ENCODE measurements around the gene PURA. TPM values are rescaled to one million over a fixed set of nuclear protein-coding genes. Genes with fewer than 3 reads are reported as not detected.
A peak's percentile ranks its signal among the peaks of the same experiment; 100 is the strongest.

PURA gene
- total RNA-seq: 26.6 TPM
- long read RNA-seq, full-length matches to known transcripts: 18 of 49 reads
- long read RNA-seq, partial matches to known transcripts: 0 of 49 reads
- long read RNA-seq, other reads (novel, unspliced or antisense): 31 of 49 reads

DNA sequence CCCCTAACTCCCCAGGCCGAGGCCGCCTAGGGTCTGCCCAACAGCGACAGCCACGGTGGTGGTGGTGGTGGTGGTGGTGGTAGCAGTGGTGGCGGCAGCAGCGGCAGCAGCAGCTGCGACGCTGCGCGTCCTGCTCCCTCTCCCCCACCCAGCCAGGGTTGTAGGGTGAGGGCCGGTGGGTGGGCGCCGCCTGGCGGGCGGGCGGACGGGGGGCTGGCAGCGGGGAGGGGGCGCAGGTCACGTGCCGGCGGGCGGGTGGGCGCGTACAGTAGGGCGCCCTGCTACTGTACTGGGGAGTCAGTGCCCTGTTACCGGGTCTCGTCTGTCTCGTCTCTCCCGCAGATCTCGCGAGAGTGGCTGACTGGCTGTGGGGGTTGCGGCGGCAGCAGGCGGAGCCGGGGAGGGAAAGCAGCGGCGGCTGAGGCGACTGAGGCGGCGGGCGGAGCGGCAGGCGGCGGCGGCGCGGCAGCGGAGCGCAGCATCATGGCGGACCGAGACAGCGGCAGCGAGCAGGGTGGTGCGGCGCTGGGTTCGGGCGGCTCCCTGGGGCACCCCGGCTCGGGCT, at the start of gene PURA:
Gene PURA (plus strand): TSS at position 411 of the 565 bp plus-strand sequence. CDS start 73 bp downstream, at position 484.
- Histone ChIP-seq H3K27ac (replicated peaks) (peak within 1 kb of the TSS; percentile 95), H3K27me3 (ENCODE audit: low read depth) (no peaks in the 10 kb centered on the region), H3K9me3 (replicated peaks) (no peaks in the 10 kb centered on the region), H3K36me3 (no peaks in the 10 kb centered on the region), H3K4me3 (peak within 1 kb of the TSS; percentile 81), H3K4me1 (peaks cover 90% of the 10 kb centered on the region)
- TF ChIP-seq, protein P1, sequence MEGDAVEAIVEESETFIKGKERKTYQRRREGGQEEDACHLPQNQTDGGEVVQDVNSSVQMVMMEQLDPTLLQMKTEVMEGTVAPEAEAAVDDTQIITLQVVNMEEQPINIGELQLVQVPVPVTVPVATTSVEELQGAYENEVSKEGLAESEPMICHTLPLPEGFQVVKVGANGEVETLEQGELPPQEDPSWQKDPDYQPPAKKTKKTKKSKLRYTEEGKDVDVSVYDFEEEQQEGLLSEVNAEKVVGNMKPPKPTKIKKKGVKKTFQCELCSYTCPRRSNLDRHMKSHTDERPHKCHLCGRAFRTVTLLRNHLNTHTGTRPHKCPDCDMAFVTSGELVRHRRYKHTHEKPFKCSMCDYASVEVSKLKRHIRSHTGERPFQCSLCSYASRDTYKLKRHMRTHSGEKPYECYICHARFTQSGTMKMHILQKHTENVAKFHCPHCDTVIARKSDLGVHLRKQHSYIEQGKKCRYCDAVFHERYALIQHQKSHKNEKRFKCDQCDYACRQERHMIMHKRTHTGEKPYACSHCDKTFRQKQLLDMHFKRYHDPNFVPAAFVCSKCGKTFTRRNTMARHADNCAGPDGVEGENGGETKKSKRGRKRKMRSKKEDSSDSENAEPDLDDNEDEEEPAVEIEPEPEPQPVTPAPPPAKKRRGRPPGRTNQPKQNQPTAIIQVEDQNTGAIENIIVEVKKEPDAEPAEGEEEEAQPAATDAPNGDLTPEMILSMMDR (IDR thresholded peaks at IDR 0.05; ENCODE audit: borderline replicate concordance): no peak
- intact Hi-C loops (cut with micrococcal nuclease): no loop called here
- DNase-seq: peak; percentile 96

DNA sequence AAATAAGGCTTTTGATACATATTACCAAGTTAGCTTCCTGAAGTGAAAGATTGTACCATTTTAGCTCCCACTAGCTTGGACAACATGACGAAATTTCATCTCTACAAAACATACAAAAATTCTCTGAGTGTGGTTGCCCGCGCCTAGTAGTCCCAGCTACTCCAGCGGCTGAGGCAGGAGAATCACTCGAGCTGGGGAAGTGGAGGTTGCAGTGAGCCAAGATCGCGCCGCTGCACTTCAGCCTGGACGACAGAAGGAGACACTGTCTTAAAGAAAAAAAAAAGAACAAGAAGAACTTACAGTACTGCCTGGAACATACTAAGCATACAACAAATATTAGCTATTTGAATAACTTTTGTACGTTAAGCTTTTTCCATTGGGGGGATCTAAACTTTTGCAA, 41.1 kb upstream of the PURA start:
- H3K4me1 ChIP-seq: no peaks in the 10 kb centered on the region
- H3K36me3 ChIP-seq: no peaks in the 10 kb centered on the region
- TF ChIP-seq, protein P1 (IDR thresholded peaks at IDR 0.05; ENCODE audit: borderline replicate concordance): no peak
- H3K9me3 ChIP-seq (replicated peaks): no peaks in the 10 kb centered on the region
- no peaks in the 10 kb centered on the region for H3K27me3 ChIP-seq (ENCODE audit: low read depth)
- H3K4me3 ChIP-seq: no peak overlapping the region
- H3K27ac ChIP-seq (replicated peaks): no peak overlapping the region
- intact Hi-C loops (cut with micrococcal nuclease): loop anchor here (2.0 to 5.0 kb wide), 2 partner anchors 69 to 84 kb away; no protein-coding TSS in a partner anchor
- no peak for DNase-seq

DNA sequence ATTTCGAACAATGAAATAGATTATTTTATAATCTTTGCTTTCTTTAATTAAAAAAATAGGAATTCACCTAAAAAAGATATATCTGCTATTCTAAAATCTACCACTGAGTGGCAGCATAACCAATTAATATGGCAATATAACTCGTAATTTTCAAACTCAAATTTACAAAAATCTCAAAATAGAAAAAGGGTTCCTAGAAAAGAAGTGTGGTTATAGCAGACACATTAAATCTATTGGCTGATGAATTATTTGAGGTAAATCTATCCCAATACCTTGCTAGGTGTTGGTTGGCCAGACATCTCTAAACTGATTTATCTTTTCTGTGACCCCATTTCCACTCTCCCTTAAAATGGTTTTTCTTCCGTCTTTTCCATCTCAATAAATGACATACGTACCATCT, 40.6 kb upstream of the PURA start:
- no peaks in the 10 kb centered on the region for H3K9me3 ChIP-seq (replicated peaks)
- DNase-seq: no peak
- H3K27ac ChIP-seq (replicated peaks): no peak overlapping the region
- intact Hi-C loops (cut with micrococcal nuclease): loop anchor here (2.0 to 5.0 kb wide), 2 partner anchors 69 to 84 kb away; no protein-coding TSS in a partner anchor
- no peak overlapping the region for H3K4me3 ChIP-seq
- H3K36me3 ChIP-seq: no peaks in the 10 kb centered on the region
- H3K27me3 ChIP-seq (ENCODE audit: low read depth): no peaks in the 10 kb centered on the region
- TF ChIP-seq, protein P1 (IDR thresholded peaks at IDR 0.05; ENCODE audit: borderline replicate concordance): peak; percentile 78
- no peaks in the 10 kb centered on the region for H3K4me1 ChIP-seq

DNA sequence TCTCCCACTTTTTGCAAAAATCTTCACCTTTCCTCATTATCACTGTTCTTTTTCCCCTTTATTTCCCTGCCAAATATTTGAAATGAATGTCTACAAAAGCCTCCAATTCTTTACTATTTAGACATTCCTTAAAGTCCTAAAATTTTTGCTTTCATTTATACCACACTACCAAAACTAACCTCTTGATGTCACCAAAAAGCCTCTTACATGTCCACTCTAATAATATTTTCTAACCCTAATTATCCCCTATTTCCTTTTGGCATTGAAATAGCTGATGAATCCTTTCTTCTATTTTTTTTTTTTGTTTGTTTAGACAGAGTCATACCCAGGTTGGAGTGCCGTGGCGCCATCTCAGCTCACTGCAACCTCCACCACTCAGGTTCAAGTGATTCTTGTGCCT, 38.5 kb upstream of the PURA start:
- no peaks in the 10 kb centered on the region for H3K9me3 ChIP-seq (replicated peaks)
- H3K36me3 ChIP-seq: no peaks in the 10 kb centered on the region
- H3K4me1 ChIP-seq: no peaks in the 10 kb centered on the region
- H3K4me3 ChIP-seq: no peak overlapping the region
- no peak overlapping the region for H3K27ac ChIP-seq (replicated peaks)
- H3K27me3 ChIP-seq (ENCODE audit: low read depth): no peaks in the 10 kb centered on the region
- intact Hi-C loops (cut with micrococcal nuclease): no loop called here
- TF ChIP-seq, protein P1 (IDR thresholded peaks at IDR 0.05; ENCODE audit: borderline replicate concordance): peak; percentile 29
- no peak for DNase-seq

DNA sequence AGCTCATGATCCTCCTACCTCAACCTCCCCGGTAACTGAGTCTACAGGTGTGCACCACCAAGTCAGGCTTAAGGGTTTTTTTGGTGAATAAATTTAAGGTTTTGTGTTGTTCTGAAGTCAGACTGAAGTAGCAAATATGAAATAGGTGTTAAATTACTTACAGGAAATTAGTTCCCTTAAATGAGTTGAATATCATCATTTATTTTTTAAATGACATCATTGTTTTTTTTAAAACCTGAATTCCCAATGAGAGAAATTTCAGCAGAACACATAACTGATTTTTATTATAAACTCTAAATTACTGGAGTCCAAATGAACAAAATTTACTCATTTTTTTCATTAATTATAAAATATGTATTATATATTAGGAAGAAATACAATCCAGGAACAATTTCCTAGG, 37.8 kb upstream of the PURA start:
- intact Hi-C loops (cut with micrococcal nuclease): no loop called here
- Histone ChIP-seq H3K9me3 (replicated peaks) (no peaks in the 10 kb centered on the region), H3K27ac (replicated peaks) (no peak overlapping the region), H3K4me1 (no peaks in the 10 kb centered on the region), H3K27me3 (ENCODE audit: low read depth) (no peaks in the 10 kb centered on the region), H3K4me3 (no peak overlapping the region), H3K36me3 (no peaks in the 10 kb centered on the region)
- TF ChIP-seq, protein P1 (IDR thresholded peaks at IDR 0.05; ENCODE audit: borderline replicate concordance): no peak
- DNase-seq: no peak
